ENCODE results near the gene TAF8.
A peak's percentile ranks its signal among the peaks of the same experiment; 100 is the strongest.

The TAF8 gene

GRCh38 chr6:42046464-42047212 lies 3.7 kb upstream of the TAF8 start:
- no peaks in the 10 kb centered on the region for H3K9me3 ChIP-seq (ENCODE audit: low read depth, low read length)
- TF ChIP-seq EZH2 (IDR thresholded peaks at IDR 0.05): no peak
- no peak for TF ChIP-seq POLR2AphosphoS5 (IDR thresholded peaks at IDR 0.05; ENCODE audit: borderline replicate concordance, low read depth, low read length)
- H3K27ac ChIP-seq: no peak overlapping the region
- H3K36me3 ChIP-seq (ENCODE audit: insufficient read depth, low read length): no peaks in the 10 kb centered on the region
- no peak for DNase-seq (ENCODE audit: low read depth, low spot score)
- no peak overlapping the region for H3K9ac ChIP-seq (ENCODE audit: insufficient read length)
- no peak overlapping the region for H3K4me3 ChIP-seq

GRCh38 chr6:42047213-42047590 lies 3.1 kb upstream of the TAF8 start:
- Histone ChIP-seq H3K9me3 (ENCODE audit: low read depth, low read length) (no peaks in the 10 kb centered on the region), H3K9ac (ENCODE audit: insufficient read length) (no peak overlapping the region), H3K4me3 (no peak overlapping the region), H3K27ac (no peak overlapping the region), H3K36me3 (ENCODE audit: insufficient read depth, low read length) (no peaks in the 10 kb centered on the region)
- no peak for DNase-seq (ENCODE audit: low read depth, low spot score)
- no peak for TF ChIP-seq FOXP2 (optimal IDR thresholded peaks at IDR 0.05; ENCODE audit: control extremely low read depth, extremely low read length, insufficient read depth)
- TF ChIP-seq EZH2 (IDR thresholded peaks at IDR 0.05): no peak
- no peak for TF ChIP-seq POLR2AphosphoS5 (IDR thresholded peaks at IDR 0.05; ENCODE audit: borderline replicate concordance, low read depth, low read length)

GRCh38 chr6:42047790-42048405 lies 2.4 kb upstream of the TAF8 start:
- H3K9ac ChIP-seq (ENCODE audit: insufficient read length): no peak overlapping the region
- H3K27ac ChIP-seq: no peak overlapping the region
- TF ChIP-seq FOXP2 (optimal IDR thresholded peaks at IDR 0.05; ENCODE audit: control extremely low read depth, extremely low read length, insufficient read depth) (no peak), EZH2 (IDR thresholded peaks at IDR 0.05) (no peak), POLR2AphosphoS5 (IDR thresholded peaks at IDR 0.05; ENCODE audit: borderline replicate concordance, low read depth, low read length) (no peak)
- no peak for DNase-seq (ENCODE audit: low read depth, low spot score)
- H3K36me3 ChIP-seq (ENCODE audit: insufficient read depth, low read length): peaks cover 5% of the 10 kb centered on the region; the same call in 1 of the 2 replicates
- no peaks in the 10 kb centered on the region for H3K9me3 ChIP-seq (ENCODE audit: low read depth, low read length)
- peak overlapping the region; percentile 61; the same call in 1 of the 2 replicates for H3K4me3 ChIP-seq

DNA sequence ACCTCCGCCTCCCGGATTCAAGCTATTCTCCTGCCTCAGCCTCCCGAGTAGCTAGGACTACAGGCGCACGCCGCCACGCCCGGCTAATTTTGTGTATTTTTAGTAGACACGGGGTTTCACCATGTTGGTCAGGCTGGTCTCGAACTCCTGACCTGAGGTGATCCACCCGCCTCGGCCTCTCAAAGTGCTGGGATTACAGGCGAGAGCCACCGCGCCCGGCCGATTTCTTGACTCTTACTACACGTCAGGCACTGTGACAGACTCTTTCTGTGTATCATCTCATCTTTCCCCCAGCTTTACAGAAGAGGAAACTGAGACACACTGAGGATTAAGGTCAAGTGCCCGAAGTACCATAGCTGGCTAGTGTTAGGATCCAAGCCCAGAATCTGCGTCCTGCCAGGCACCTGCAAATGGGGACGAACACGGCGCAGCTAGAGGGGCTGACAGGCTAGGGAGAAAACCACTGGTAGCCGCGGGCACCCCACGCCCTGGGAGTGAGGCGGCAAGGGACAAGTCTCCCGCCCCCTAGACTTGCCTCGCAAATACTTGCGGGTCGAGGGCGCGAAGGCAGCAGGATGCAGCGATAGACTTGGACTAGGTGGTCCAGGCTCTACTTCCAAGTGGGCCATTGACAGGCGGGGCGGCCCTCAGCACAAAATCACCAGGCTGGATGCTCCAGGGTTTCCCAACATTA lies 1.1 kb upstream of the TAF8 start:
- Histone ChIP-seq H3K9ac (ENCODE audit: insufficient read length) (no peak overlapping the region), H3K27ac (no peak overlapping the region), H3K9me3 (ENCODE audit: low read depth, low read length) (no peaks in the 10 kb centered on the region), H3K4me3 (peak overlapping the region; percentile 61; the same call in 1 of the 2 replicates), H3K36me3 (ENCODE audit: insufficient read depth, low read length) (peaks cover 15% of the 10 kb centered on the region; the same call in 1 of the 2 replicates)
- no peak for DNase-seq (ENCODE audit: low read depth, low spot score)
- no peak for TF ChIP-seq EZH2 (IDR thresholded peaks at IDR 0.05)
- no peak for TF ChIP-seq POLR2AphosphoS5 (IDR thresholded peaks at IDR 0.05; ENCODE audit: borderline replicate concordance, low read depth, low read length)
- TF ChIP-seq FOXP2 (optimal IDR thresholded peaks at IDR 0.05; ENCODE audit: control extremely low read depth, extremely low read length, insufficient read depth): no peak

DNA sequence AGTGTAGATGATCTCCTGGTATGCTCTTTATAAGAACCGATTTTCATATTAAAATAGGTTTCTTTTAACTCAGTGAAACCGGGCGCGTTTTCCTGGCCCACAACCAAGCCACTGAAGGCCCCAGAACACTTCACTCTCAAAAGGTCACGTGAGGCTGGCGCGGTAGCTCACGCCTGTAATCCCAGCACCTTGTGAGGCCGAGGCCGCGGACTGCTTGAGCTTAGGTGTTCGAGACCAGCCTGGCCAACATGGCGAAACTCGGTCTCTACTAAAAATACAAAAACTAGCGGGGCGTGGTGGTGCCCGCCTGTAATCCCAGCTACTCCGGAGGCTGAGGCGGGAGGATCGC lies 402 bp upstream of the TAF8 start:
- TF ChIP-seq EZH2 (IDR thresholded peaks at IDR 0.05) (no peak), FOXP2 (optimal IDR thresholded peaks at IDR 0.05; ENCODE audit: control extremely low read depth, extremely low read length, insufficient read depth) (no peak), POLR2AphosphoS5 (IDR thresholded peaks at IDR 0.05; ENCODE audit: borderline replicate concordance, low read depth, low read length) (no peak)
- Histone ChIP-seq H3K36me3 (ENCODE audit: insufficient read depth, low read length) (peaks cover 15% of the 10 kb centered on the region; the same call in 1 of the 2 replicates), H3K9ac (ENCODE audit: insufficient read length) (no peak overlapping the region), H3K4me3 (peak overlapping the region; percentile 92; the same call in 1 of the 2 replicates), H3K27ac (no peak overlapping the region), H3K9me3 (ENCODE audit: low read depth, low read length) (no peaks in the 10 kb centered on the region)
- no peak for DNase-seq (ENCODE audit: low read depth, low spot score)

GRCh38 chr6:42051268-42051653 lies 937 bp downstream of the TAF8 start:
- Histone ChIP-seq H3K9ac (ENCODE audit: insufficient read length) (peak overlapping the region; percentile 91), H3K27ac (no peak overlapping the region)

GRCh38 chr6:42053601-42054000 lies 3.3 kb downstream of the TAF8 start:
- no peak for DNase-seq (ENCODE audit: low read depth, low spot score)
- H3K4me3 ChIP-seq: no peak overlapping the region
- peak overlapping the region; percentile 9; the same call in 1 of the 2 replicates for H3K27ac ChIP-seq
- no peak for TF ChIP-seq FOXP2 (optimal IDR thresholded peaks at IDR 0.05; ENCODE audit: control extremely low read depth, extremely low read length, insufficient read depth)
- no peak overlapping the region for H3K9ac ChIP-seq (ENCODE audit: insufficient read length)
- peaks cover 43% of the 10 kb centered on the region for H3K36me3 ChIP-seq (ENCODE audit: insufficient read depth, low read length)
- no peaks in the 10 kb centered on the region for H3K9me3 ChIP-seq (ENCODE audit: low read depth, low read length)

More at GRCh38 chr6:42051268-42051653, 937 bp downstream of the TAF8 start:
- TF ChIP-seq EZH2 (IDR thresholded peaks at IDR 0.05) (no peak), POLR2AphosphoS5 (IDR thresholded peaks at IDR 0.05; ENCODE audit: borderline replicate concordance, low read depth, low read length) (no peak), FOXP2 (optimal IDR thresholded peaks at IDR 0.05; ENCODE audit: control extremely low read depth, extremely low read length, insufficient read depth) (no peak)
- peaks cover 27% of the 10 kb centered on the region for H3K36me3 ChIP-seq (ENCODE audit: insufficient read depth, low read length)
- no peak for DNase-seq (ENCODE audit: low read depth, low spot score)
- H3K4me3 ChIP-seq: peak overlapping the region; percentile 92
- H3K9me3 ChIP-seq (ENCODE audit: low read depth, low read length): no peaks in the 10 kb centered on the region

DNA sequence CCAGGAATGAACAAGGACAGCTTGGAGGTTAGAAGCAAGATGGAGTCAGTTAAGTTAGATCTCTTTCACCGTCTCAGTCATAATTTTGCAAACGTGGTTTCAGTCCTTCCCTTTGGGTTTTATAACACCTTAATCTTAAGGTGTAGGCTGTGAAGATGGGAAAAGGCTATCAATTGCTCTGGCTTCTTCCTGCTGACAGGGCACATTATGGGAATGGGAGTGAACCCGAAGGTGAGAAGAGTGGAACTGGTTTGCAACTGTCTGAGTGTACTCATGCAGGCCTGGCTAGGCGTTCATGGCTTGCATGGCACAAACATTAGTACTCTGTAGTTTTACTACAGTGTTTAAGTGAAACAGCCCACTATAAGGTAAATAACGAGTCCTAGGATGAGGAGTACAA lies 9.4 kb downstream of the TAF8 start:
- H3K36me3 ChIP-seq (ENCODE audit: insufficient read depth, low read length): peaks cover 69% of the 10 kb centered on the region
- H3K4me3 ChIP-seq: no peak overlapping the region
- DNase-seq (ENCODE audit: low read depth, low spot score): no peak
- TF ChIP-seq FOXP2 (optimal IDR thresholded peaks at IDR 0.05; ENCODE audit: control extremely low read depth, extremely low read length, insufficient read depth) (no peak), EZH2 (IDR thresholded peaks at IDR 0.05) (no peak), POLR2AphosphoS5 (IDR thresholded peaks at IDR 0.05; ENCODE audit: borderline replicate concordance, low read depth, low read length) (no peak)
- no peak overlapping the region for H3K9ac ChIP-seq (ENCODE audit: insufficient read length)
- H3K9me3 ChIP-seq (ENCODE audit: low read depth, low read length): no peaks in the 10 kb centered on the region
- no peak overlapping the region for H3K27ac ChIP-seq

Measured in SK-N-MC (cell line).